A673 (cell line): ENCODE measurements around the gene MYCN. TPM values are rescaled to one million over a fixed set of nuclear protein-coding genes. Genes with fewer than 3 reads are reported as not detected.

ENCODE experiments used
- BruUV-seq: library from RNA; stranded (reverse); fragments of 400-500 nt; replicated peaks from 2 replicates; lab custom pipeline; 2021; lab: Mats Ljungman, UMichigan
- CTCF ChIA-PET: fragments of 300-600 bp; sonication (Branson Sonifier 250); formaldehyde crosslinking; loops from one replicate; lab custom pipeline; 2022; ENCODE audit warnings: antibody characterized with exemption; lab: Charles Lee
- POLR2A ChIA-PET: fragments of 300-600 bp; sonication (Branson Sonifier 250); formaldehyde crosslinking; loops from one replicate; lab custom pipeline; 2022; ENCODE audit warnings: antibody characterized with exemption; ENCODE audit not compliant: low non-redundant PET; lab: Charles Lee
- DNase-seq: peaks from one replicate; pipeline ENCODE4 v3.0.0-alpha.2; 2015; ENCODE audit warnings: low spot score
- H3K27ac ChIP-seq: fragments of 200-600 bp; sonication (generic); 2 replicates; pipeline ENCODE4 v1.5.1; 2016; ENCODE audit warnings: mixed run types, low read depth, mild to moderate bottlenecking, mixed read lengths, antibody characterized with exemption, low read length; ENCODE audit not compliant: poor library complexity, severe bottlenecking
- H3K27me3 ChIP-seq: fragments of 200-600 bp; sonication (generic); replicated peaks from 2 replicates; pipeline ENCODE4 v1.6.1; 2017; ENCODE audit warnings: mixed run types, low read depth, mild to moderate bottlenecking, mixed read lengths, antibody characterized with exemption, low read length; ENCODE audit not compliant: insufficient read depth, poor library complexity
- H3K36me3 ChIP-seq: fragments of 200-600 bp; sonication (generic); 2 replicates; pipeline ENCODE4 v1.6.1; 2016; ENCODE audit warnings: mixed run types, mild to moderate bottlenecking, mixed read lengths, antibody characterized with exemption, low read length; ENCODE audit not compliant: insufficient read depth, poor library complexity, severe bottlenecking
- H3K4me1 ChIP-seq: fragments of 200-600 bp; sonication (generic); 2 replicates; pipeline ENCODE4 v1.6.1; 2017; ENCODE audit warnings: mixed run types, mild to moderate bottlenecking, mixed read lengths, antibody characterized with exemption, low read length; ENCODE audit not compliant: insufficient read depth, poor library complexity, severe bottlenecking
- H3K4me3 ChIP-seq: fragments of 200-600 bp; sonication (generic); 2 replicates; pipeline ENCODE4 v1.5.1; 2016; ENCODE audit warnings: low read depth, mixed run types, mild to moderate bottlenecking, mixed read lengths, low read length; ENCODE audit not compliant: poor library complexity, severe bottlenecking
- H3K9me3 ChIP-seq: fragments of 200-600 bp; sonication (generic); 2 replicates; pipeline ENCODE4 v1.6.1; 2016; ENCODE audit warnings: mixed run types, low read depth, mild to moderate bottlenecking, mixed read lengths, antibody characterized with exemption, low read length; ENCODE audit not compliant: poor library complexity, severe bottlenecking
- EZH2 ChIP-seq: fragments of 200-600 bp; sonication (generic); IDR thresholded peaks from 2 replicates; pipeline ENCODE4 v1.6.1; 2017; ENCODE audit warnings: borderline replicate concordance, low read depth, mild to moderate bottlenecking, mixed read lengths, antibody characterized with exemption, low read length; ENCODE audit not compliant: poor library complexity, severe bottlenecking
- intact Hi-C: fragments of 100-400 bp; cut with micrococcal nuclease; formaldehyde crosslinking; loops from one replicate; pipeline ENCODE4 v1.10.0; 2022; ENCODE audit not compliant: unreplicated experiment
- total RNA-seq: library from RNA; stranded (reverse); gene quantifications from 2 replicates; pipeline ENCODE4 v1.2.3, GENCODE V29; 2021
- TF ChIP-seq, protein P1 (sequence below): fragments of 300-800, 200-600 bp; sonication (generic); conservative IDR thresholded peaks from 2 replicates; pipeline ENCODE4 v1.5.1; 2017; ENCODE audit warnings: low read depth, mild to moderate bottlenecking, antibody characterized with exemption, low read length, moderate library complexity, mixed read lengths

Gene MYCN
- total RNA-seq, 1 experiment from 2014 or later = 2.8 TPM

DNA sequence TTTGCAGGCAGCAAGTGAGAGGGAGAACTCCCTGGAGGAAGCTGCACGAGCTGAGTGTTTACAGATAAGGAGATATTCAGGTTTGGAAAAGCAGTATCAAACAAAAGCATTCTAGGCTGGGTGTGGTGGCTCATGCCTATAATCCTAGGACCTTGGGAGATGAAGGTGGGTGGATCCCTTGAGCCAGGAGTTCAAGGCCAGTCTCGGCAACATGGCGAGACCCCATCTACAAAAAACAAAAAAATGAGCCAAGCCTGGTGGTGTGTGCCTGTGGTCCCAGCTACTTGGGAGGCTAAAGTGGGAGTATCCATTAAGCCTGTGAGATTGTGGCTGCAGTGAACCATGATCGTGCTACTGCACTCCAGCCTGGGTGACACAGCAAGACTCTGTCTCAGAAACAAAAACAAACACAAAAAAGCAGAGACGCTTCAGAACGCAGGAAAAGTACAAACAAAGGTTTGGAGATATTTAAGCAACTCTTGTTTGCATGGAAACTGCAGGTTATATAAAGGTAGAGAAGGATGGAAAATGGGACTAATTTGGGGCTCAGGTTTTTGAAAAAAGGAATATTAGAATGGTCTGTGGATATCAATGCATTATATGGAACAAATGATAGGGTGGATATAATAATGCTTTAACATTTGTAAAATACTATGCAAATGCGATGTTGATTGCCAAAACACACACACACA is 31.6 kb downstream of the MYCN start:
- Histone ChIP-seq H3K4me3 (no peak overlapping the region), H3K36me3 (no peaks in the 10 kb centered on the region), H3K4me1 (no peaks in the 10 kb centered on the region), H3K9me3 (no peaks in the 10 kb centered on the region), H3K27me3 (no peaks in the 10 kb centered on the region), H3K27ac (no peak overlapping the region)
- no peak for DNase-seq
- CTCF ChIA-PET = no interaction called here
- BruUV-seq = no TSS peak
- intact Hi-C loops = no loop called here
- POLR2A ChIA-PET = no interaction called here
- TF ChIP-seq, protein P1, sequence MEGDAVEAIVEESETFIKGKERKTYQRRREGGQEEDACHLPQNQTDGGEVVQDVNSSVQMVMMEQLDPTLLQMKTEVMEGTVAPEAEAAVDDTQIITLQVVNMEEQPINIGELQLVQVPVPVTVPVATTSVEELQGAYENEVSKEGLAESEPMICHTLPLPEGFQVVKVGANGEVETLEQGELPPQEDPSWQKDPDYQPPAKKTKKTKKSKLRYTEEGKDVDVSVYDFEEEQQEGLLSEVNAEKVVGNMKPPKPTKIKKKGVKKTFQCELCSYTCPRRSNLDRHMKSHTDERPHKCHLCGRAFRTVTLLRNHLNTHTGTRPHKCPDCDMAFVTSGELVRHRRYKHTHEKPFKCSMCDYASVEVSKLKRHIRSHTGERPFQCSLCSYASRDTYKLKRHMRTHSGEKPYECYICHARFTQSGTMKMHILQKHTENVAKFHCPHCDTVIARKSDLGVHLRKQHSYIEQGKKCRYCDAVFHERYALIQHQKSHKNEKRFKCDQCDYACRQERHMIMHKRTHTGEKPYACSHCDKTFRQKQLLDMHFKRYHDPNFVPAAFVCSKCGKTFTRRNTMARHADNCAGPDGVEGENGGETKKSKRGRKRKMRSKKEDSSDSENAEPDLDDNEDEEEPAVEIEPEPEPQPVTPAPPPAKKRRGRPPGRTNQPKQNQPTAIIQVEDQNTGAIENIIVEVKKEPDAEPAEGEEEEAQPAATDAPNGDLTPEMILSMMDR = no peak
- TF ChIP-seq EZH2 = no peak

DNA sequence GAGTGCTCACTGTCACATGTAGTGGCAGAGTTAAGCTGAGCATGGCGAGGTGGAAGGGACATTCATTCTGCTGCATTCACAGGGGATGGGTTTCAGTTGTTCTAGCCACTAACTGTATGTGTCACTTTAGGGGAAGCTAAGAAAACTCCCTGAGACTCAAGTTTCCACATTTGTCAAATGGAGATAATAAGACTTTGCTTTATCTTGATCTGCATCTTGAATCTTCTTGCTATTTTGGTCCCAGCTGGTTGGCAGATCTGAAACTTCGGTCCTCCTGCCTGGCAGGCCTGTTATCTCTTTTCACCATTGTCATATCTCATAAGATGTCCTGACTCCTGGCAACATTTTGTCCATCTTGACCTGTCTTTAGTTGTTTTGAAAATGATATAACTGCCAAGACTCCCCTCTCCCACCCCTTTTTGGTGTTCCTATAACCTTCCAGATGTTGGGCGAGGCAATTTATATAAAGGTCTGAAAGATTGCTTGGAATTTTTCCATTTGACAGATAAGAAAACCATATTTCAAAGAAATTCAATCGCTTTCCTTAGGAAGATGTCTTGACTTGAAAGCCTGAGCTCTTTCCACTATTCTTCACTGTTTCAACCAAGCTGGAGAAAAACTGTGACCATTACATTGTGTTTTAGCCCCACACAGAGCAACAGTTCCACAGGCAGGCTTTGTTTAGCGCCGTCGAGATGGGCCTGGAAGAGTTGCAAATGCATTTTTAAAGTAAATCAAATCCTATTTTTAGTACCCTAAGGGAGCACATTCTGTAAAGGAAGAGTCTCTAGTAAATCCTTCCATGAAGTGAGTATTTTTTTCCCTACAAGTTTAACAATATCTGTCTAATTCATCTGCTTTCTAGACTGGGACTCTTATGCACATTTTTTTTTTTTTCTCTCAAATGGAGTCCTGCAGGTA is 33.4 kb downstream of the MYCN start:
- Histone ChIP-seq H3K27me3 (no peaks in the 10 kb centered on the region), H3K4me1 (no peaks in the 10 kb centered on the region), H3K36me3 (no peaks in the 10 kb centered on the region), H3K9me3 (no peaks in the 10 kb centered on the region), H3K27ac (no peak overlapping the region), H3K4me3 (no peak overlapping the region)
- CTCF ChIA-PET = no interaction called here
- DNase-seq = no peak
- POLR2A ChIA-PET = no interaction called here
- intact Hi-C loops = no loop called here
- TF ChIP-seq, protein P1 = no peak
- no peak for TF ChIP-seq EZH2
- no TSS peak for BruUV-seq

DNA sequence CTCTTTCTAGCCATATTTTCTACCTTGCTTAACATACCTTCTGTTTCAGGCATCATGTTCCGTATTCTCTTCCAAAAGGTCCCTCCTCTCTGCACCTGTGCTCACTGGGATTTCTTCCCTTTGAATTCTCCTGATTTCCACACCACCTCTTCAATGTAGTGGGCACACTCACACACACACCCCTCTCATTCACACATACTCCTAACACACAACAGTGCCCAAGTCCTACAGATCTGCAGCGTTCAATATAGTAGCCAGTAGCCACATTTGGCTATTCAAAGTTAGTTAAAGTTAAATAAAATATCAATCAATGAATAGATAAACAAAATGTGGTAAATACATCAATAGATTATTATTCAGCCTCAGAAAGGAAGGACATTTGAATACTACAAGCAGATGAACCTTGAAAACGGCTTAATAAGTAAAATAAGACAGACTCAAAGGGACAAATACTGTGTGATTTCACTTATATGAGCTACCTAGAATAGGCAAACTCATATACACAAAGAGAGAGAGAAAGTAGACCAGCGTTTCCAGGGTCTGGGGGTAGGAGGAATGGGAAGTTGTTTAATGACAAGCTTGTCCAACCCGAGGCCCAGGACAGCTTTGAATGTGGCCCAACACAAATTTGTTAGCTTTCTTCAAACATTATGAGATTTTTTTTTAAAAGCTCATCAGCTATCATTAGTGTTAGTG is 34.4 kb downstream of the MYCN start:
- DNase-seq = no peak
- no peaks in the 10 kb centered on the region for H3K4me1 ChIP-seq
- CTCF ChIA-PET = no interaction called here
- TF ChIP-seq, protein P1 = no peak
- TF ChIP-seq EZH2 = no peak
- no peaks in the 10 kb centered on the region for H3K9me3 ChIP-seq
- no peaks in the 10 kb centered on the region for H3K27me3 ChIP-seq
- no peak overlapping the region for H3K4me3 ChIP-seq
- BruUV-seq = no TSS peak
- no peak overlapping the region for H3K27ac ChIP-seq
- intact Hi-C loops = no loop called here
- POLR2A ChIA-PET = no interaction called here
- H3K36me3 ChIP-seq = no peaks in the 10 kb centered on the region
